HepG2 (cell line): ENCODE data around the gene ANXA2. TPM values are rescaled to one million over a fixed set of nuclear protein-coding genes. Genes with fewer than 3 reads are reported as not detected.

ENCODE experiments used
- ATAC-seq: fragments of 200-7000 bp; cut with Tn5 transposase; 3 replicates; pipeline ENCODE4 v1.9.1; 2020; ENCODE audit warnings: mild to moderate bottlenecking, moderate library complexity
- BruUV-seq: library from RNA; stranded (reverse); fragments of 400-500 nt; replicated peaks from 2 replicates; lab custom pipeline; 2021; lab: Mats Ljungman, UMichigan
- CTCF ChIA-PET: fragments of 300-600 bp; formaldehyde crosslinking; extraction: SDS; loops from one replicate; lab custom pipeline; 2021; ENCODE audit warnings: low total read pairs, inconsistent platforms, low intra/inter-chr PET ratio; lab: Yijun Ruan, JAX
- POLR2A ChIA-PET: fragments of 350-600 bp; sonication (Branson Sonifier 250); formaldehyde crosslinking; loops from one replicate; lab custom pipeline; 2020; ENCODE audit warnings: antibody characterized with exemption, inconsistent platforms; lab: Yijun Ruan, JAX
- DNase-seq: peaks from one replicate; pipeline ENCODE4 v3.0.0-alpha.2; 2015; ENCODE audit warnings: low spot score
- FAIRE-seq: peaks from 3 replicates; lab custom pipeline; 2011; peaks lifted over from hg19 to GRCh38; lab: Jason Lieb, UNC
- H2AFZ ChIP-seq: one replicate; pipeline ENCODE4 v1.6.1; 2011; ENCODE audit warnings: low read length, inconsistent platforms
- H3K27ac ChIP-seq: fragments of 300-600 bp; 3 replicates; pipeline ENCODE4 v1.8.0; 2011; ENCODE audit warnings: mixed run types, mild to moderate bottlenecking, mixed read lengths, low read length, inconsistent platforms; ENCODE audit not compliant: insufficient read depth; ENCODE audit errors: extremely low read length
- H3K27me3 ChIP-seq, 2 experiments: fragments of 200-600 bp in 1 of 2; 2 replicates in 1 of 2; 3 replicates in 1 of 2; pipeline versions ENCODE4 v1.6.0 to v1.8.0; 2011; ENCODE audit warnings: low read length in 2 of 2, mild to moderate bottlenecking in 2 of 2, moderate library complexity in 2 of 2, inconsistent platforms in 1 of 2; ENCODE audit not compliant: insufficient read depth in 2 of 2, control insufficient read depth in 1 of 2
- H3K36me3 ChIP-seq, 2 experiments: fragments of 200-600 bp in 1 of 2; replicated peaks in 1 of 2; 2 replicates in 1 of 2; 3 replicates in 1 of 2; pipeline versions ENCODE4 v1.5.1 to v1.8.0; 2011; ENCODE audit warnings: low read length in 2 of 2, inconsistent platforms in 1 of 2; ENCODE audit not compliant: insufficient read depth in 2 of 2, control insufficient read depth in 1 of 2
- H3K4me1 ChIP-seq: 2 replicates; pipeline ENCODE4 v1.5.1; 2012; ENCODE audit warnings: low read length, inconsistent platforms; ENCODE audit not compliant: insufficient read depth
- H3K4me2 ChIP-seq: 2 replicates; pipeline ENCODE4 v1.6.0; 2011; ENCODE audit warnings: low read depth, low read length, inconsistent platforms
- H3K4me3 ChIP-seq, 3 experiments: fragments of 200-600 bp in 1 of 3; sonication (generic), shearing (Covaris generic) in 1 of 3; replicated peaks in 1 of 3; 2 replicates each; pipeline ENCODE4 v1.5.1; 2011 to 2016; ENCODE audit warnings: low read length in 3 of 3, inconsistent platforms in 2 of 3, low read depth in 2 of 3, mild to moderate bottlenecking in 2 of 3, control low read depth in 1 of 3, mixed read lengths in 1 of 3; ENCODE audit not compliant: insufficient read depth in 1 of 3
- H3K79me2 ChIP-seq: one replicate; pipeline ENCODE4 v1.6.1; 2011; ENCODE audit warnings: low read length, inconsistent platforms; ENCODE audit not compliant: insufficient read depth
- H3K9ac ChIP-seq: 2 replicates; pipeline ENCODE4 v1.6.0; 2011; ENCODE audit warnings: mild to moderate bottlenecking, low read depth, low read length, inconsistent platforms; ENCODE audit not compliant: insufficient read depth
- H3K9me3 ChIP-seq: 2 replicates; pipeline ENCODE4 v1.5.1; 2012; ENCODE audit warnings: mild to moderate bottlenecking, low read length
- H4K20me1 ChIP-seq: 2 replicates; pipeline ENCODE4 v1.6.0; 2011; ENCODE audit warnings: inconsistent platforms, mild to moderate bottlenecking, low read length, moderate library complexity; ENCODE audit not compliant: insufficient read depth
- AFF4 ChIP-seq: sonication (generic); formaldehyde crosslinking; IDR thresholded peaks from 2 replicates; pipeline ENCODE4 v1.4.0; 2020; ENCODE audit warnings: missing genetic modification reagents
- DMAP1 ChIP-seq: IDR thresholded peaks from 2 replicates; pipeline ENCODE4 v1.6.1; 2016
- HMGXB3 ChIP-seq: sonication (generic); formaldehyde crosslinking; IDR thresholded peaks from 2 replicates; pipeline ENCODE4 v1.4.0; 2020; ENCODE audit warnings: missing genetic modification reagents, borderline replicate concordance
- JUN ChIP-seq: sonication (generic); formaldehyde crosslinking; IDR thresholded peaks from 2 replicates; pipeline ENCODE4 v1.4.0; 2020; ENCODE audit warnings: mild to moderate bottlenecking, missing genetic modification reagents
- KAT8 ChIP-seq: IDR thresholded peaks from 2 replicates; pipeline ENCODE4 v1.6.1; 2016; ENCODE audit warnings: missing genetic modification reagents, missing compliant biosample characterization
- KDM4B ChIP-seq: sonication (generic); formaldehyde crosslinking; IDR thresholded peaks from 2 replicates; pipeline ENCODE4 v1.4.0; 2020; ENCODE audit warnings: missing genetic modification reagents
- KMT2B ChIP-seq: IDR thresholded peaks from 2 replicates; pipeline ENCODE4 v1.6.1; 2016; ENCODE audit warnings: missing genetic modification reagents, missing compliant biosample characterization
- ZNF160 ChIP-seq: sonication (generic); formaldehyde crosslinking; IDR thresholded peaks from 2 replicates; pipeline ENCODE4 v1.8.0; 2022; ENCODE audit warnings: mild to moderate bottlenecking, inconsistent platforms, missing genetic modification reagents
- ZNF331 ChIP-seq: sonication (generic); formaldehyde crosslinking; IDR thresholded peaks from 2 replicates; pipeline ENCODE4 v1.4.0; 2020; ENCODE audit warnings: missing genetic modification reagents
- ZNF510 ChIP-seq: sonication (generic); formaldehyde crosslinking; IDR thresholded peaks from 2 replicates; pipeline ENCODE4 v1.4.0; 2020; ENCODE audit warnings: low read depth, mild to moderate bottlenecking, missing genetic modification reagents
- WGBS: methylation state at CpG from one replicate; pipeline ENCODE4 v1.1.6; 2017; ENCODE audit warnings: low lambda C conversion rate; 5-methylcytosine and 5-hydroxymethylcytosine counted together
- in situ Hi-C: cut with HindIII; loops from 2 replicates; pipeline ENCODE4 v1.10.0; 2017; ENCODE audit warnings: low pct_unique_long_range_greater_than_20kb; ENCODE audit not compliant: extremely low pct_ligation_motif_present
- intact Hi-C: fragments of 100-400 bp; cut with micrococcal nuclease; formaldehyde crosslinking; loops from one replicate; pipeline ENCODE4 v1.10.0; 2022; ENCODE audit not compliant: unreplicated experiment
- polyA plus RNA-seq, 8 experiments: library from polyadenylated mRNA; depleted of rRNA in 3 of 8; stranded (reverse) in 7 of 8; unstranded in 1 of 8; fragments of >200 nt; fragmentation: Illumina TruSeq in 4 of 8; extraction: Trizol in 4 of 8; gene quantifications; 2 replicates each; pipeline versions ENCODE4 v1.2.1 to v1.2.3, GENCODE V29; 2011 to 2016; ENCODE audit warnings: low read depth in 4 of 8, missing spikeins in 1 of 8, mixed read lengths in 1 of 8; ENCODE audit not compliant: insufficient read depth in 1 of 8
- total RNA-seq, 5 experiments: library from RNA; depleted of rRNA; stranded (reverse); fragments of >200 nt; fragmentation: Illumina TruSeq; extraction: Trizol; gene quantifications; 2 replicates each; pipeline ENCODE4 v1.2.3, GENCODE V29; 2016; ENCODE audit warnings: low read depth in 1 of 5

Gene ANXA2
- total and polyA plus RNA-seq, 2 of the 13 experiments (the other 11 are each of a cell fraction or from before 2014, with no cell fraction given) = 196 to 613 TPM

DNA sequence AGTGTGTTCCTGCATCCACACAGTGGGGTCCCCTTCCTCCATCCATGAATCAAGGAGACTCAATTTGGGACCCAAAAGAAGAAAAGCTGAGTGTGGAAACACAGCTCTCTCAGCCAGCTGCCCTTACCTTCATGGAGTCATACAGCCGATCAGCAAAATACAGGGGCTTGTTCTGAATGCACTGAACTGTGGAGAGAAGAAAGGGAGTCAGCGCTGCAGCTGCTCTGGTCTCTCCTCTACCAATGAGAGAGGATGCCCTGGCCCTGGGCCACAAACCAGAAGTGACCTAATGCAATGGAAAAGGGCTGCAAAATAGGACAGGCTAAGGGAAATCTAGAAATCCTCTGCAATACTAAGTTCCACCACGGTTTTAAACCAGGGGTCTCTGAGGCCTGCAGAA is 46.7 kb downstream of the ANXA2 start:
- WGBS = 96% methylated on average over 3 of the region's 3 CpGs
- Histone ChIP-seq H3K9ac (no peak overlapping the region), H3K4me1 (no peaks in the 10 kb centered on the region), H3K27ac (no peak overlapping the region)
- no peak for TF ChIP-seq KAT8 (CRISPR knock-in tag)
- no peak for TF ChIP-seq ZNF331 (CRISPR knock-in tag)
- no peak for TF ChIP-seq ZNF160
- TF ChIP-seq HMGXB3 (CRISPR knock-in tag) = no peak
- TF ChIP-seq, all 625 proteins: peak for 0
- ChIA-PET CTCF (no interaction called here), POLR2A (no interaction called here)
- no peak for ATAC-seq
- Histone ChIP-seq H3K79me2 (no peaks in the 10 kb centered on the region), H3K36me3 (peaks cover 47 to 80% of the 10 kb centered on the region in 2 experiments), H2AFZ (no peak overlapping the region), H3K4me2 (no peak overlapping the region), H4K20me1 (no peaks in the 10 kb centered on the region), H3K4me3 (no peak overlapping the region), H3K9me3 (no peaks in the 10 kb centered on the region), H3K27me3 (no peaks in the 10 kb centered on the region)
- intact Hi-C loops = no loop called here
- DNase-seq = no peak
- no TSS peak for BruUV-seq
- in situ Hi-C loops = no loop called here
- no peak for FAIRE-seq

DNA sequence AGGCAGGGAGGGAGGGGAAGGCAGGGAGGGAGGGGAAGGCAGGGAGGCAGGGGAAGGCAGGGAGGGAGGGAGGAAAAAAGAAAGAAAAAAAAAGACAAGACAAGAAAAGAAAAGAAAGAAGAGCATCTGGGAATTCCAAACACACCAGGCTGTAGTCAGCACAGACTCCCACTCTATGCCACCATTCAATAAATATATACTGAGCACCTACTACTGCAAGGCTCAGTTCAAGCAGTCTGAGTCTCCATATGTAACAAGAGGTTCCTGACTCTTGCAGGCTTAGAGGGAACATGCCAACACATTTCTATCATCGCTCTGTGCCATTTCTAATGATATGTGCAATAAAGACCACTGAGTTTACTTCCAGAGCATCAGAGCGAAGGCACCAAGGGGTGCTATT is 47.7 kb downstream of the ANXA2 start:
- ChIA-PET CTCF (no interaction called here), POLR2A (no interaction called here)
- 93% methylated on average over 2 of the region's 2 CpGs for WGBS
- Histone ChIP-seq H3K36me3 (peaks cover 42 to 70% of the 10 kb centered on the region in 2 experiments), H3K27me3 (no peaks in the 10 kb centered on the region), H4K20me1 (no peaks in the 10 kb centered on the region), H3K79me2 (no peaks in the 10 kb centered on the region), H3K4me3 (no peak overlapping the region), H3K4me2 (no peak overlapping the region), H3K9ac (no peak overlapping the region), H3K9me3 (no peaks in the 10 kb centered on the region), H3K4me1 (no peaks in the 10 kb centered on the region), H2AFZ (no peak overlapping the region), H3K27ac (no peak overlapping the region)
- intact Hi-C loops = no loop called here
- DNase-seq (no peak), ATAC-seq (no peak), FAIRE-seq (no peak)
- in situ Hi-C loops = no loop called here
- no TSS peak for BruUV-seq
- TF ChIP-seq AFF4 = no peak
- no peak for TF ChIP-seq JUN (CRISPR knock-in tag)
- TF ChIP-seq ZNF510 (CRISPR knock-in tag) = no peak
- no peak for TF ChIP-seq DMAP1 (CRISPR knock-in tag)
- TF ChIP-seq KDM4B (CRISPR knock-in tag) = no peak
- no peak for TF ChIP-seq KMT2B (CRISPR knock-in tag)
